Amygdala (tissue), 56 donors: ENCODE results near the gene SYNRG.
A peak's percentile ranks its signal among the peaks of the same experiment; 100 is the strongest.

Source experiments
- DNase-seq, 56 donors: peaks; one replicate each; lab custom pipeline; 2025; lab: John Stamatoyannopoulos, UW

Gene SYNRG

GRCh38 chr17:37551788-37552187 is 57.4 kb downstream of the SYNRG start:
- no peak for DNase-seq

GRCh38 chr17:37547986-37548385 is 61.2 kb downstream of the SYNRG start:
- no peak for DNase-seq

- no peak for DNase-seq
Measured at GRCh38 chr17:37546302-37546701, 62.9 kb downstream of the SYNRG start.

GRCh38 chr17:37545486-37545885 is 63.7 kb downstream of the SYNRG start:
- DNase-seq, result no peak

- DNase-seq, result no peak
Measured at GRCh38 chr17:37543637-37544052, 65.6 kb downstream of the SYNRG start.

GRCh38 chr17:37541880-37542660 is 67.1 kb downstream of the SYNRG start:
- DNase-seq, result no peak

GRCh38 chr17:37538981-37539659 is 70.1 kb downstream of the SYNRG start:
- DNase-seq, result no peak

GRCh38 chr17:37535906-37536305 is 73.3 kb downstream of the SYNRG start:
- no peak for DNase-seq

- DNase-seq, result no peak
Measured at GRCh38 chr17:37532756-37533155, 76.5 kb downstream of the SYNRG start.

- DNase-seq, result no peak
Measured at GRCh38 chr17:37530420-37530819, 78.8 kb downstream of the SYNRG start.

GRCh38 chr17:37527249-37527851 is 81.9 kb downstream of the SYNRG start:
- peak in 1 of 56 donors; percentile 16 for DNase-seq

- no peak for DNase-seq
Measured at GRCh38 chr17:37523715-37524219, 85.5 kb downstream of the SYNRG start.

- DNase-seq, result no peak
Measured at GRCh38 chr17:37521821-37522220, 87.4 kb downstream of the SYNRG start.

- no peak for DNase-seq
Measured at GRCh38 chr17:37520174-37520573, 89.0 kb downstream of the SYNRG start.

GRCh38 chr17:37519251-37519985 is 89.8 kb downstream of the SYNRG start:
- no peak for DNase-seq

GRCh38 chr17:37518826-37519225 is 90.4 kb downstream of the SYNRG start:
- DNase-seq, result peak in 2 of 56 donors; percentile 6 to 9

GRCh38 chr17:37517881-37518280 is 91.3 kb downstream of the SYNRG start:
- no peak for DNase-seq

GRCh38 chr17:37516127-37516571 is 93.1 kb downstream of the SYNRG start:
- DNase-seq, result peak in 1 of 56 donors; percentile 9

- DNase-seq, result no peak
Measured at GRCh38 chr17:37513711-37514110, 95.5 kb downstream of the SYNRG start.

GRCh38 chr17:37512442-37513068 is 96.7 kb downstream of the SYNRG start:
- no peak for DNase-seq
